Measurements from ENCODE around the gene HRH2.
"Not testable (repeated sequence)": the region's sequence is repeated elsewhere in the genome, so short reads cannot be mapped to it uniquely, and the experiment has no call there.

HRH2 gene

GRCh38 chr5:175714479-175715085, 56.7 kb downstream of the HRH2 start:
- DNase-seq (ENCODE audit: low read depth in 2 of 2) = no peak

- no peak for DNase-seq (ENCODE audit: low read depth in 2 of 2)
Observed at GRCh38 chr5:175715627-175716522, 58.0 kb downstream of the HRH2 start.

- no peak for DNase-seq (ENCODE audit: low read depth in 2 of 2)
Observed at GRCh38 chr5:175717837-175718236, 60.0 kb downstream of the HRH2 start.

GRCh38 chr5:175718401-175719108, 60.7 kb downstream of the HRH2 start:
- no peak for DNase-seq (ENCODE audit: low read depth in 2 of 2)

GRCh38 chr5:175719109-175719432, 61.2 kb downstream of the HRH2 start:
- not testable (repeated sequence) for DNase-seq (ENCODE audit: low read depth in 2 of 2)

- DNase-seq (ENCODE audit: low read depth in 2 of 2) = no peak
Observed at GRCh38 chr5:175724314-175725275, 66.7 kb downstream of the HRH2 start.

- DNase-seq (ENCODE audit: low read depth in 2 of 2) = no peak
Observed at GRCh38 chr5:175728316-175728715, 70.4 kb downstream of the HRH2 start.

GRCh38 chr5:175728885-175729828, 71.3 kb downstream of the HRH2 start:
- no peak for DNase-seq (ENCODE audit: low read depth in 2 of 2)

- peak; percentile 60 to 63 for DNase-seq (ENCODE audit: low read depth in 2 of 2)
Observed at GRCh38 chr5:175729829-175730277, 72.0 kb downstream of the HRH2 start.

- DNase-seq (ENCODE audit: low read depth in 2 of 2) = no peak
Observed at GRCh38 chr5:175731172-175731571, 73.3 kb downstream of the HRH2 start.

GRCh38 chr5:175731756-175732465, 74.0 kb downstream of the HRH2 start:
- DNase-seq (ENCODE audit: low read depth in 2 of 2) = no peak

- DNase-seq (ENCODE audit: low read depth in 2 of 2) = no peak
Observed at GRCh38 chr5:175733017-175733416, 75.1 kb downstream of the HRH2 start.

- DNase-seq (ENCODE audit: low read depth in 2 of 2) = no peak
Observed at GRCh38 chr5:175734016-175734415, 76.1 kb downstream of the HRH2 start.

- DNase-seq (ENCODE audit: low read depth in 2 of 2) = no peak
Observed at GRCh38 chr5:175734501-175734900, 76.6 kb downstream of the HRH2 start.

GRCh38 chr5:175735701-175736100, 77.8 kb downstream of the HRH2 start:
- no peak for DNase-seq (ENCODE audit: low read depth in 2 of 2)

GRCh38 chr5:175736652-175737051, 78.8 kb downstream of the HRH2 start:
- DNase-seq (ENCODE audit: low read depth in 2 of 2) = no peak

GRCh38 chr5:175737481-175737880, 79.6 kb downstream of the HRH2 start:
- DNase-seq (ENCODE audit: low read depth in 2 of 2) = no peak

- DNase-seq (ENCODE audit: low read depth in 2 of 2) = no peak
Observed at GRCh38 chr5:175738126-175738525, 80.3 kb downstream of the HRH2 start.

- no peak for DNase-seq (ENCODE audit: low read depth in 2 of 2)
Observed at GRCh38 chr5:175738602-175739133, 80.8 kb downstream of the HRH2 start.
